HepG2 (cell line): ENCODE data around the gene SSNA1. TPM values are rescaled to one million over a fixed set of nuclear protein-coding genes. Genes with fewer than 3 reads are reported as not detected.
A peak's percentile ranks its signal among the peaks of the same experiment; 100 is the strongest.

Source experiments
- KAT7 ChIP-seq: IDR thresholded peaks from 2 replicates; pipeline ENCODE4 v1.6.1; 2018; ENCODE audit warnings: borderline replicate concordance, missing compliant biosample characterization
- MIXL1 ChIP-seq: IDR thresholded peaks from 2 replicates; pipeline ENCODE4 v1.6.1; 2016
- NPAS2 ChIP-seq: sonication (generic); formaldehyde crosslinking; IDR thresholded peaks from 2 replicates; pipeline ENCODE4 v1.8.0; 2022; ENCODE audit warnings: mild to moderate bottlenecking, missing genetic modification reagents, borderline replicate concordance
- NR2F6 ChIP-seq, 2 experiments: IDR thresholded peaks; 2 replicates each; pipeline ENCODE4 v1.6.1; 2016; ENCODE audit warnings: antibody characterized with exemption in 1 of 2, mild to moderate bottlenecking in 1 of 2
- SKI ChIP-seq: fragments of 450-650 bp; IDR thresholded peaks from one replicate; pipeline ENCODE4 v1.6.1; 2018; ENCODE audit warnings: mild to moderate bottlenecking; ENCODE audit not compliant: partially characterized antibody
- SNAI1 ChIP-seq: sonication (generic); formaldehyde crosslinking; IDR thresholded peaks from 2 replicates; pipeline ENCODE4 v1.5.0; 2020; ENCODE audit warnings: mild to moderate bottlenecking, missing genetic modification reagents, borderline replicate concordance
- SNRNP70 ChIP-seq: fragments of 200-400 bp; formaldehyde crosslinking; IDR thresholded peaks from 2 replicates; pipeline ENCODE4 v1.6.1; 2017; ENCODE audit warnings: mild to moderate bottlenecking, low read depth, low read length, moderate library complexity
- TAF1 ChIP-seq: sonication (generic); formaldehyde crosslinking; IDR thresholded peaks from 2 replicates; pipeline ENCODE4 v1.4.0; 2020; ENCODE audit warnings: missing genetic modification reagents
- TEAD2 ChIP-seq: sonication (generic); formaldehyde crosslinking; IDR thresholded peaks from 2 replicates; pipeline ENCODE4 v1.9.0; 2021; ENCODE audit warnings: missing genetic modification reagents
- ZBTB20 ChIP-seq: sonication (generic); formaldehyde crosslinking; IDR thresholded peaks from 2 replicates; pipeline ENCODE4 v1.8.1; 2023; ENCODE audit warnings: missing genetic modification reagents, low read depth, mild to moderate bottlenecking, borderline replicate concordance
- ZNF256 ChIP-seq: sonication (generic); formaldehyde crosslinking; conservative IDR thresholded peaks from 2 replicates; pipeline ENCODE4 v1.4.0; 2020; ENCODE audit warnings: missing genetic modification reagents
- ZNF441 ChIP-seq: sonication (generic); formaldehyde crosslinking; IDR thresholded peaks from 2 replicates; pipeline ENCODE4 v1.7.0; 2021; ENCODE audit warnings: missing genetic modification reagents, borderline replicate concordance
- ZNF446 ChIP-seq: sonication (generic); formaldehyde crosslinking; IDR thresholded peaks from 2 replicates; pipeline ENCODE4 v1.5.0; 2020; ENCODE audit warnings: mild to moderate bottlenecking, missing genetic modification reagents
- ZNF549 ChIP-seq: sonication (generic); formaldehyde crosslinking; IDR thresholded peaks from 2 replicates; pipeline ENCODE4 v1.5.0; 2020; ENCODE audit warnings: missing genetic modification reagents
- ZNF570 ChIP-seq: sonication (generic); formaldehyde crosslinking; IDR thresholded peaks from 2 replicates; pipeline ENCODE4 v1.4.0; 2020; ENCODE audit warnings: mild to moderate bottlenecking, missing genetic modification reagents, borderline replicate concordance
- ZNF766 ChIP-seq: sonication (generic); formaldehyde crosslinking; IDR thresholded peaks from 2 replicates; pipeline ENCODE4 v1.5.0; 2020; ENCODE audit warnings: missing genetic modification reagents, borderline replicate concordance
- polyA plus RNA-seq, 8 experiments: library from polyadenylated mRNA; depleted of rRNA in 3 of 8; stranded (reverse) in 7 of 8; unstranded in 1 of 8; fragments of >200 nt; fragmentation: Illumina TruSeq in 4 of 8; extraction: Trizol in 4 of 8; gene quantifications; 2 replicates each; pipeline versions ENCODE4 v1.2.1 to v1.2.3, GENCODE V29; 2011 to 2016; ENCODE audit warnings: low read depth in 4 of 8, missing spikeins in 1 of 8, mixed read lengths in 1 of 8; ENCODE audit not compliant: insufficient read depth in 1 of 8
- total RNA-seq, 5 experiments: library from RNA; depleted of rRNA; stranded (reverse); fragments of >200 nt; fragmentation: Illumina TruSeq; extraction: Trizol; gene quantifications; 2 replicates each; pipeline ENCODE4 v1.2.3, GENCODE V29; 2016; ENCODE audit warnings: low read depth in 1 of 5
- TF ChIP-seq, protein P1 (sequence below): sonication (generic); formaldehyde crosslinking; IDR thresholded peaks from 2 replicates; pipeline ENCODE4 v1.8.1; 2023; ENCODE audit warnings: mild to moderate bottlenecking, moderate library complexity, missing genetic modification reagents
- TF ChIP-seq, protein P2 (sequence below): sonication (generic); formaldehyde crosslinking; IDR thresholded peaks from 2 replicates; pipeline ENCODE4 v1.4.0; 2020; ENCODE audit warnings: mild to moderate bottlenecking, low read depth, missing genetic modification reagents
- TF ChIP-seq, protein P3 (sequence below): sonication (generic); formaldehyde crosslinking; conservative IDR thresholded peaks from 2 replicates; pipeline ENCODE4 v1.4.0; 2020; ENCODE audit warnings: mild to moderate bottlenecking, missing genetic modification reagents, moderate library complexity
- TF ChIP-seq, protein P4 (sequence below): sonication (generic); formaldehyde crosslinking; IDR thresholded peaks from 2 replicates; pipeline ENCODE4 v1.8.0; 2022; ENCODE audit warnings: missing genetic modification reagents, mild to moderate bottlenecking, moderate library complexity, borderline replicate concordance

SSNA1 gene
- total and polyA plus RNA-seq, 2 of the 13 experiments (the other 11 are each of a cell fraction or from before 2014, with no cell fraction given), result 35.9 to 49.4 TPM

DNA sequence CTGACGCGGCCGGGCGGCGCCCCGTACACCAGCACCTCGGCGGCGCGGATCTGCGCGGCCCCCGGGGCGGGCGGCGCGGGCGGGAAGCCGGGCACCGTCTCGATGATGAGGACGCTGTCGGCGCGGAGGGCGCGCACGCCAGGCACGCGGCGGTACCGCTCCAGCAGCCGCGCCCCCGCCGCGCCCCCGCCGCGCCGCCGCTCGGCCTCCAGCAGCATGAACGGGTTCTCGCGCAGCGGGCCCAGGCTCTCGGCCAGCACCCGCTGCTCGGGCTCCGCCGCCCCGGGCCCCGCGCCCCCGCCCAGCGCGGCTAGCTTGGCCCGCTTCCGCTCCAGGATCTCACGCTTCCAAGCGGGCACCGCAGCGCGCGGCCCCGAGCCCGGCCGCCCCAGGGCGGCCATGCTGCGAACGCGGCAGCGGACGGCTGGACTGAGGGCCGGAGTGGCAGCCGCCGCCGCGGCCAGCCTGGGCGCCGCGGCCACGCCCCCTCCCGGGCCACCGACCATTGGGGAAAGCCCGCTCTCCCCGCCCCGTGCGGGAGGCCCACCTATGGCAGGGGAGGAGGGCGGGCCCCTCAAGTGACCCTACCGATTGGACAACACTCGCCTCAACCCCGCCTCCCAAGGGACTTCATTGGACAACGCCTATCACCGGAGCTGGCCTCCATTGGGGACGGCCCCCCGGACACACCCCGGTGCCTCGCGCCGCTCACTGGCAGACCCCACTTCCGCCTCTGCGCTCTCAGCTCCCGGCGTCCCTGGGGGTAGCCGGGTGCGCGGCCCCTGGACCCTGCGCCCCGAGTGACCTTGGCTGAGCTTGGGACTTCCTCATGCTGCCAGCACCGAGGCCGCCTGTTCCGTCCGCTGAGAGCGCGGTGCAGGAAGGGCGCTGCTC lies 12.1 kb downstream of the SSNA1 start, which contains the start of gene TPRN (continued):
- TF ChIP-seq, protein P1, sequence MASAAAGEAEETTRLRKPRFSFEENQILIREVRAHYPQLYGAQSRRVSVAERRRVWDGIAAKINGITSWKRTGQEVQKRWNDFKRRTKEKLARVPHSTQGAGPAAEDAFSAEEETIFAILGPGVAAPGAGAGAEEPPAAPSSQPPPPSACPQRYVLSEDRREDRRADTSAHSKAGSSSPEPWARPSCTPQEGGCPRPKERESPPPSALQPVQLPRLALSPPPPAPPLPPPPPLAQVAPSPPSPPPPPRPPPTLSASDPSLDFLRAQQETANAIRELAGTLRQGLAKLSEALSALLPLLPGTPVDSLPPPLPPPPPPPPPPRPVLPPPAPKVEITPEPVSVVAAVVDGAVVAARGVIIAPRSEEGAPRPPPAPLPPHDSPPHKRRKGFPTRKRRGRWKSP (CRISPR knock-in tag), result peak; percentile 62
- TF ChIP-seq, protein P2, sequence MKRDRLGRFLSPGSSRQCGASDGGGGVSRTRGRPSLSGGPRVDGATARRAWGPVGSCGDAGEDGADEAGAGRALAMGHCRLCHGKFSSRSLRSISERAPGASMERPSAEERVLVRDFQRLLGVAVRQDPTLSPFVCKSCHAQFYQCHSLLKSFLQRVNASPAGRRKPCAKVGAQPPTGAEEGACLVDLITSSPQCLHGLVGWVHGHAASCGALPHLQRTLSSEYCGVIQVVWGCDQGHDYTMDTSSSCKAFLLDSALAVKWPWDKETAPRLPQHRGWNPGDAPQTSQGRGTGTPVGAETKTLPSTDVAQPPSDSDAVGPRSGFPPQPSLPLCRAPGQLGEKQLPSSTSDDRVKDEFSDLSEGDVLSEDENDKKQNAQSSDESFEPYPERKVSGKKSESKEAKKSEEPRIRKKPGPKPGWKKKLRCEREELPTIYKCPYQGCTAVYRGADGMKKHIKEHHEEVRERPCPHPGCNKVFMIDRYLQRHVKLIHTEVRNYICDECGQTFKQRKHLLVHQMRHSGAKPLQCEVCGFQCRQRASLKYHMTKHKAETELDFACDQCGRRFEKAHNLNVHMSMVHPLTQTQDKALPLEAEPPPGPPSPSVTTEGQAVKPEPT (CRISPR knock-in tag), result no peak
- TF ChIP-seq, protein P3, sequence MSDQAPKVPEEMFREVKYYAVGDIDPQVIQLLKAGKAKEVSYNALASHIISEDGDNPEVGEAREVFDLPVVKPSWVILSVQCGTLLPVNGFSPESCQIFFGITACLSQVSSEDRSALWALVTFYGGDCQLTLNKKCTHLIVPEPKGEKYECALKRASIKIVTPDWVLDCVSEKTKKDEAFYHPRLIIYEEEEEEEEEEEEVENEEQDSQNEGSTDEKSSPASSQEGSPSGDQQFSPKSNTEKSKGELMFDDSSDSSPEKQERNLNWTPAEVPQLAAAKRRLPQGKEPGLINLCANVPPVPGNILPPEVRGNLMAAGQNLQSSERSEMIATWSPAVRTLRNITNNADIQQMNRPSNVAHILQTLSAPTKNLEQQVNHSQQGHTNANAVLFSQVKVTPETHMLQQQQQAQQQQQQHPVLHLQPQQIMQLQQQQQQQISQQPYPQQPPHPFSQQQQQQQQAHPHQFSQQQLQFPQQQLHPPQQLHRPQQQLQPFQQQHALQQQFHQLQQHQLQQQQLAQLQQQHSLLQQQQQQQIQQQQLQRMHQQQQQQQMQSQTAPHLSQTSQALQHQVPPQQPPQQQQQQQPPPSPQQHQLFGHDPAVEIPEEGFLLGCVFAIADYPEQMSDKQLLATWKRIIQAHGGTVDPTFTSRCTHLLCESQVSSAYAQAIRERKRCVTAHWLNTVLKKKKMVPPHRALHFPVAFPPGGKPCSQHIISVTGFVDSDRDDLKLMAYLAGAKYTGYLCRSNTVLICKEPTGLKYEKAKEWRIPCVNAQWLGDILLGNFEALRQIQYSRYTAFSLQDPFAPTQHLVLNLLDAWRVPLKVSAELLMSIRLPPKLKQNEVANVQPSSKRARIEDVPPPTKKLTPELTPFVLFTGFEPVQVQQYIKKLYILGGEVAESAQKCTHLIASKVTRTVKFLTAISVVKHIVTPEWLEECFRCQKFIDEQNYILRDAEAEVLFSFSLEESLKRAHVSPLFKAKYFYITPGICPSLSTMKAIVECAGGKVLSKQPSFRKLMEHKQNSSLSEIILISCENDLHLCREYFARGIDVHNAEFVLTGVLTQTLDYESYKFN, result peak; percentile 91
- TF ChIP-seq TEAD2, result no peak
- TF ChIP-seq NR2F6 (IDR thresholded peaks at IDR 0.05), result no peak
- peak; percentile 92 for TF ChIP-seq NR2F6 (CRISPR knock-in tag; IDR thresholded peaks at IDR 0.05)
- peak; percentile 51; the same call in 1 of the 2 replicates for TF ChIP-seq MIXL1 (CRISPR knock-in tag)
- no peak; the same call in 1 of the 2 replicates for TF ChIP-seq ZNF766
- TF ChIP-seq ZNF256 (CRISPR knock-in tag), result no peak
- peak; percentile 38 for TF ChIP-seq SKI
- TF ChIP-seq SNAI1 (CRISPR knock-in tag), result no peak
- peak; percentile 24; the same call in 1 of the 2 replicates for TF ChIP-seq ZBTB20 (CRISPR knock-in tag)
- TF ChIP-seq SNRNP70, result no peak
- no peak for TF ChIP-seq NPAS2 (CRISPR knock-in tag)
- TF ChIP-seq, protein P4, sequence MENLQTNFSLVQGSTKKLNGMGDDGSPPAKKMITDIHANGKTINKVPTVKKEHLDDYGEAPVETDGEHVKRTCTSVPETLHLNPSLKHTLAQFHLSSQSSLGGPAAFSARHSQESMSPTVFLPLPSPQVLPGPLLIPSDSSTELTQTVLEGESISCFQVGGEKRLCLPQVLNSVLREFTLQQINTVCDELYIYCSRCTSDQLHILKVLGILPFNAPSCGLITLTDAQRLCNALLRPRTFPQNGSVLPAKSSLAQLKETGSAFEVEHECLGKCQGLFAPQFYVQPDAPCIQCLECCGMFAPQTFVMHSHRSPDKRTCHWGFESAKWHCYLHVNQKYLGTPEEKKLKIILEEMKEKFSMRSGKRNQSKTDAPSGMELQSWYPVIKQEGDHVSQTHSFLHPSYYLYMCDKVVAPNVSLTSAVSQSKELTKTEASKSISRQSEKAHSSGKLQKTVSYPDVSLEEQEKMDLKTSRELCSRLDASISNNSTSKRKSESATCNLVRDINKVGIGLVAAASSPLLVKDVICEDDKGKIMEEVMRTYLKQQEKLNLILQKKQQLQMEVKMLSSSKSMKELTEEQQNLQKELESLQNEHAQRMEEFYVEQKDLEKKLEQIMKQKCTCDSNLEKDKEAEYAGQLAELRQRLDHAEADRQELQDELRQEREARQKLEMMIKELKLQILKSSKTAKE, result peak; percentile 75; the same call in 1 of the 2 replicates
- TF ChIP-seq ZNF549 (CRISPR knock-in tag), result no peak
- TF ChIP-seq TAF1 (CRISPR knock-in tag), result peak; percentile 89
- no peak for TF ChIP-seq ZNF446 (CRISPR knock-in tag)
- TF ChIP-seq KAT7 (CRISPR knock-in tag), result peak; percentile 39; the same call in 1 of the 2 replicates
- no peak for TF ChIP-seq ZNF570 (CRISPR knock-in tag)
- TF ChIP-seq ZNF441 (CRISPR knock-in tag), result peak; percentile 76; the same call in 1 of the 2 replicates
